HG03196 (cell line): Measurements from ENCODE around the gene EXOC6B.

ENCODE experiments used
- ATAC-seq: cut with Tn5 transposase; IDR thresholded peaks from one replicate; pipeline ENCODE4 v1.9.1; 2021; ENCODE audit not compliant: unreplicated experiment

EXOC6B gene

GRCh38 chr2:72388263-72388662, 437.6 kb downstream of the EXOC6B start:
- ATAC-seq, result no peak

- ATAC-seq, result no peak
Observed at GRCh38 chr2:72386288-72386687, 439.5 kb downstream of the EXOC6B start.

- no peak for ATAC-seq
Observed at GRCh38 chr2:72378753-72379348, 447.0 kb downstream of the EXOC6B start.

- no peak for ATAC-seq
Observed at GRCh38 chr2:72367530-72368225, 458.2 kb downstream of the EXOC6B start.

- ATAC-seq, result no peak
Observed at GRCh38 chr2:72363406-72363805, 462.4 kb downstream of the EXOC6B start.

- ATAC-seq, result no peak
Observed at GRCh38 chr2:72362733-72363132, 463.1 kb downstream of the EXOC6B start.

- no peak for ATAC-seq
Observed at GRCh38 chr2:72361521-72361920, 464.3 kb downstream of the EXOC6B start.

- no peak for ATAC-seq
Observed at GRCh38 chr2:72361042-72361441, 464.8 kb downstream of the EXOC6B start.

- ATAC-seq, result no peak
Observed at GRCh38 chr2:72350852-72351251, 475.0 kb downstream of the EXOC6B start.

- no peak for ATAC-seq
Observed at GRCh38 chr2:72349016-72349415, 476.8 kb downstream of the EXOC6B start.

GRCh38 chr2:72347081-72347480, 478.8 kb downstream of the EXOC6B start:
- no peak for ATAC-seq

GRCh38 chr2:72341639-72342038, 484.2 kb downstream of the EXOC6B start:
- no peak for ATAC-seq

- no peak for ATAC-seq
Observed at GRCh38 chr2:72340665-72341064, 485.2 kb downstream of the EXOC6B start.

GRCh38 chr2:72338076-72338475, 487.8 kb downstream of the EXOC6B start:
- ATAC-seq, result no peak

- no peak for ATAC-seq
Observed at GRCh38 chr2:72332720-72333119, 493.1 kb downstream of the EXOC6B start.

GRCh38 chr2:72330652-72331051, 495.2 kb downstream of the EXOC6B start:
- ATAC-seq, result no peak

- no peak for ATAC-seq
Observed at GRCh38 chr2:72326759-72327158, 499.1 kb downstream of the EXOC6B start.

- no peak for ATAC-seq
Observed at GRCh38 chr2:72325592-72326422, 500.0 kb downstream of the EXOC6B start.

- ATAC-seq, result no peak
Observed at GRCh38 chr2:72316774-72317173, 509.1 kb downstream of the EXOC6B start.

- ATAC-seq, result no peak
Observed at GRCh38 chr2:72300147-72300684, 525.6 kb downstream of the EXOC6B start.

- no peak for ATAC-seq
Observed at GRCh38 chr2:72293620-72294019, 532.2 kb downstream of the EXOC6B start.

- no peak for ATAC-seq
Observed at GRCh38 chr2:72292433-72292832, 533.4 kb downstream of the EXOC6B start.
